Mucosa of stomach (tissue), 1 donor: ENCODE results near the gene CAMK2B.

Experiments
- H3K27me3 ChIP-seq: one replicate; pipeline ENCODE4 v1.7.0; 2013; ENCODE audit warnings: mild to moderate bottlenecking, low read length; ENCODE audit not compliant: control insufficient read depth, insufficient read depth
- H3K36me3 ChIP-seq: one replicate; pipeline ENCODE4 v1.7.0; 2013; ENCODE audit warnings: low read length; ENCODE audit not compliant: control insufficient read depth, insufficient read depth
- H3K4me1 ChIP-seq: one replicate; pipeline ENCODE4 v1.7.0; 2013; ENCODE audit warnings: mild to moderate bottlenecking, low read length; ENCODE audit not compliant: control insufficient read depth, insufficient read depth
- H3K4me3 ChIP-seq: one replicate; pipeline ENCODE4 v1.7.0; 2013; ENCODE audit warnings: low read length
- H3K9ac ChIP-seq: one replicate; pipeline ENCODE4 v1.7.0; 2013; ENCODE audit warnings: mild to moderate bottlenecking, low read length, moderate library complexity
- H3K9me3 ChIP-seq: one replicate; pipeline ENCODE4 v1.7.0; 2013; ENCODE audit warnings: mild to moderate bottlenecking, low read length, moderate library complexity; ENCODE audit not compliant: control insufficient read depth
- donor health status: Pancreatic carcinoma.

Gene CAMK2B

GRCh38 chr7:44280993-44281721 lies 44.2 kb downstream of the CAMK2B start:
- H3K4me1 ChIP-seq = no peaks in the 10 kb centered on the region
- H3K27me3 ChIP-seq = no peaks in the 10 kb centered on the region
- H3K36me3 ChIP-seq = no peaks in the 10 kb centered on the region
- no peak overlapping the region for H3K9ac ChIP-seq
- H3K9me3 ChIP-seq = no peaks in the 10 kb centered on the region
- H3K4me3 ChIP-seq = no peak overlapping the region

- H3K4me1 ChIP-seq = no peaks in the 10 kb centered on the region
- H3K36me3 ChIP-seq = no peaks in the 10 kb centered on the region
- H3K9me3 ChIP-seq = no peaks in the 10 kb centered on the region
- no peaks in the 10 kb centered on the region for H3K27me3 ChIP-seq
- no peak overlapping the region for H3K9ac ChIP-seq
- H3K4me3 ChIP-seq = no peak overlapping the region
These were observed 44.8 kb downstream of the CAMK2B start for GRCh38 chr7:44280636-44280992.

GRCh38 chr7:44279731-44280505 lies 45.5 kb downstream of the CAMK2B start:
- Histone ChIP-seq H3K27me3 (no peaks in the 10 kb centered on the region), H3K36me3 (no peaks in the 10 kb centered on the region), H3K9ac (no peak overlapping the region), H3K4me3 (no peak overlapping the region), H3K9me3 (no peaks in the 10 kb centered on the region), H3K4me1 (no peaks in the 10 kb centered on the region)

GRCh38 chr7:44279286-44279685 lies 46.1 kb downstream of the CAMK2B start:
- Histone ChIP-seq H3K36me3 (no peaks in the 10 kb centered on the region), H3K9ac (no peak overlapping the region), H3K4me1 (no peaks in the 10 kb centered on the region), H3K4me3 (no peak overlapping the region), H3K27me3 (no peaks in the 10 kb centered on the region), H3K9me3 (no peaks in the 10 kb centered on the region)

GRCh38 chr7:44278451-44279161 lies 46.8 kb downstream of the CAMK2B start:
- no peaks in the 10 kb centered on the region for H3K36me3 ChIP-seq
- no peak overlapping the region for H3K4me3 ChIP-seq
- H3K4me1 ChIP-seq = no peaks in the 10 kb centered on the region
- no peak overlapping the region for H3K9ac ChIP-seq
- H3K27me3 ChIP-seq = no peaks in the 10 kb centered on the region
- no peaks in the 10 kb centered on the region for H3K9me3 ChIP-seq

- H3K36me3 ChIP-seq = no peaks in the 10 kb centered on the region
- no peak overlapping the region for H3K4me3 ChIP-seq
- no peaks in the 10 kb centered on the region for H3K9me3 ChIP-seq
- H3K4me1 ChIP-seq = no peaks in the 10 kb centered on the region
- no peak overlapping the region for H3K9ac ChIP-seq
- H3K27me3 ChIP-seq = no peaks in the 10 kb centered on the region
These were observed 47.5 kb downstream of the CAMK2B start for GRCh38 chr7:44277851-44278250.

- Histone ChIP-seq H3K4me3 (no peak overlapping the region), H3K4me1 (no peaks in the 10 kb centered on the region), H3K27me3 (no peaks in the 10 kb centered on the region), H3K36me3 (no peaks in the 10 kb centered on the region), H3K9ac (no peak overlapping the region), H3K9me3 (no peaks in the 10 kb centered on the region)
These were observed 48.0 kb downstream of the CAMK2B start for GRCh38 chr7:44277391-44277790.

GRCh38 chr7:44276571-44277221 lies 48.7 kb downstream of the CAMK2B start:
- Histone ChIP-seq H3K36me3 (no peaks in the 10 kb centered on the region), H3K4me1 (no peaks in the 10 kb centered on the region), H3K9me3 (no peaks in the 10 kb centered on the region), H3K27me3 (no peaks in the 10 kb centered on the region), H3K9ac (no peak overlapping the region), H3K4me3 (no peak overlapping the region)

GRCh38 chr7:44275957-44276570 lies 49.3 kb downstream of the CAMK2B start:
- Histone ChIP-seq H3K9ac (no peak overlapping the region), H3K36me3 (no peaks in the 10 kb centered on the region), H3K4me1 (no peaks in the 10 kb centered on the region), H3K27me3 (no peaks in the 10 kb centered on the region), H3K4me3 (no peak overlapping the region), H3K9me3 (no peaks in the 10 kb centered on the region)

GRCh38 chr7:44275146-44275545 lies 50.2 kb downstream of the CAMK2B start:
- Histone ChIP-seq H3K9me3 (no peaks in the 10 kb centered on the region), H3K4me3 (no peak overlapping the region), H3K27me3 (no peaks in the 10 kb centered on the region), H3K9ac (no peak overlapping the region), H3K4me1 (no peaks in the 10 kb centered on the region), H3K36me3 (no peaks in the 10 kb centered on the region)

- Histone ChIP-seq H3K9me3 (no peaks in the 10 kb centered on the region), H3K4me3 (no peak overlapping the region), H3K27me3 (peaks cover 2% of the 10 kb centered on the region), H3K4me1 (no peaks in the 10 kb centered on the region), H3K9ac (no peak overlapping the region), H3K36me3 (no peaks in the 10 kb centered on the region)
These were observed 50.8 kb downstream of the CAMK2B start for GRCh38 chr7:44274623-44274975.
